Effector CD8-positive, alpha-beta T cell (primary cell): ENCODE data around the gene RAB12.
"Not testable (repeated sequence)": the region's sequence is repeated elsewhere in the genome, so short reads cannot be mapped to it uniquely, and the experiment has no call there.

Experiments
- DNase-seq: peaks from one replicate; lab custom pipeline; 2025; lab: John Stamatoyannopoulos, UW

The RAB12 gene

DNA sequence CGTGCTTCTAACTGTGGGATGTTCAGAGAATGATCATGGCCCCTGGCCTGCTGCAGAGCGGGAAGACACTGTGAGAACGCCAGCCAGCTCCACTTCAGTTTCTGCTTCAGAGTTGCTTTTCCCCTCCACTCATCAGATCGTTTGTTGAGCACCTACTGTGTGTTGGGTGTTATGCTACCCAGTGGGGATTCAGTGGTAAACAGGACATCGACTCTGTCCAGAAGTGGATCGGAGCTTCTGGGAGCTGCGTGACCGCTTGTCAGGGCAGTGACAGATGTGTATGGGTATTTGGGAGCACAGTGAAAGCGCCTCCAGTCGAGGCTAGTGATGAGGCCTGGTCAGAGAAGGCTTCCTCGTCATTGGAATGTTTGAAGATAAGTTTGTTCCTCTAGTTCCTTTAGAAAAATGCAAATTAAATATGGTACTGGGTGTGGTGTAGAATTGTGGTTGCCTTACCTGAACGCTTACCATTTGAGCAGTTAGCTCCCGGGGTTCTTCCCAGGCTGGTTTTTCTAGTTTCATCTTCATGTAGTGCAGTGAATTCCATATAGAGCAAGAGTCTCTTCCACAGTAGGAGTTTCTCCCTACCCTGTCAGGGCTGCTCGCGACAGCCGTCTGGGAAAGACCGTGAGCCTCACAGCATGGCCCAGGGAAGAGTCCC is 2.8 kb downstream of the RAB12 start:
- no peak for DNase-seq

GRCh38 chr18:8614875-8615274 is 5.6 kb downstream of the RAB12 start:
- DNase-seq, result no peak

- DNase-seq, result no peak
These were observed 6.3 kb downstream of the RAB12 start for GRCh38 chr18:8615397-8616027.

GRCh38 chr18:8616028-8616401 is 6.8 kb downstream of the RAB12 start:
- no peak for DNase-seq

DNA sequence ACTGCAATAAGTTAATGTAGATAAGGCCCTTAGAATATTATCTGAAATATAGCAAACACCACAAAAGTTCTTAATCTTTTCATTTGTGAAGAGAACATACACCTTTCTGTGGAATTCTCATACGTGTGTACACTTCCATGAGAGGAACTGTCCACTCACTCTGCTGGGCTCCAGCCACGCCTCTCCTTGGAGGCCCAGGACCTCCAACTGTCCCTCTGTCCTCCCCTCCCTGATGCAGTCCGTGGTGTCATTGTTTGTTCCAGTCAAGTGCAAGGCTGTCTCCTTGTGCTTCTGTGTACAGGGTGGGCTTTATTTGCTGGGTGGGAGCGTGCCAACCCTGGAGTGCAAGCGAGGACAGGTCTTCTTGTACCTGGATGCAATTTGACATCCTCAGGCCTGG is 8.7 kb downstream of the RAB12 start:
- DNase-seq, result no peak

DNA sequence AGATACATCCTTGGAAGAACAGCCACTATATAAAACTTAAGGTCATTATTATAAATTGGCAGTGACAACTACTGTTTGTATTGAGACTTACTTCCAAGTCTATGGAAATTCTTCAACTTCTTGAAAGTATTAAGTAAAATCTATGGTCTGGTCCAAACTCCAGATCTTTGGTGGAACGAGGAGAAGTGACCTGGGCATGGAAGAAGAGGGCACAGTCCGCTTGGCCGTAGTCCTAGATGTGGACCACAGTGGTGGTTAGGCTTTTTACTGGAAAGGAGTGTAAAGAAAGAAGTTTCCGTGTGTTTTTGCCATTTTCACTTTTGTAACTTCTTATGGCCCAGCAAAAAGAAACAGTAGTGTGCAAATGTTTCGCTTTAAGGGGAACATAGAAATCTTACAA is 9.8 kb downstream of the RAB12 start:
- no peak for DNase-seq

DNA sequence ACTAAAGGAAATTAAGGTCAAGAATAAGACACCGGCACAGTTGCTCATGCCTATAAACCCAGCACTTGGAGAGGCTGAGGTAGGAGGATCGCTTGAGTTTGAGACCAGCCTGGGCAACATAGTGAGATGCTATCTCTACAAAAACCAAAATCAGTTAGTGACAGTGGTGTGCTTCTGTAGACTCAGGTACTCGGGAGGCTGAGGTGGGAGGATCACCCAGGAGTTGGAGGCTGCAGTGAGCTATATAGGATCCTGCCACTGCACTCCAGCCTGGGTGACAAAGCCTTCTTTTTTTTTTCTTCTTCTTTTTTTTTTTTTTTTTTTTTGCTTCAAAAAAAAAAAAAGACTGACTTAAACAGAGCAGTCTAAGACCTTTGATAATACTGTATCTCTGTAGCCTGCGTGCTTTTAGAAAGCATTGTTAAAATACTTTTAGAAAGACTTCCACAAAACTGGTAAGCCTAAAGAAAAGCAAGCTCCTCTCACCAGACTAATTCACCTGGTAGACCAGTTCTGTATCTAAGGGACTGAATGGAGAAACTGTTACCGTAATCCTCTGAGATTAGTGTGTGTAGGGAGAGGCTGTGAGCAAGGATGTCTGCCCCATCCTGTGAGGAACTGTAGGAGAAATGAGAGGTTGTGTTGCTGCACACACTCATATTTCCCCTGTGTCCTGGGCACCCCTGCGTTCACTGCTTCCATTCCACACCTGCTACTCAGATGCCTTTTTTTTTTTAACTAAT is 10.8 kb downstream of the RAB12 start:
- DNase-seq, result no peak

GRCh38 chr18:8620845-8621244 is 11.6 kb downstream of the RAB12 start:
- DNase-seq, result no peak

DNA sequence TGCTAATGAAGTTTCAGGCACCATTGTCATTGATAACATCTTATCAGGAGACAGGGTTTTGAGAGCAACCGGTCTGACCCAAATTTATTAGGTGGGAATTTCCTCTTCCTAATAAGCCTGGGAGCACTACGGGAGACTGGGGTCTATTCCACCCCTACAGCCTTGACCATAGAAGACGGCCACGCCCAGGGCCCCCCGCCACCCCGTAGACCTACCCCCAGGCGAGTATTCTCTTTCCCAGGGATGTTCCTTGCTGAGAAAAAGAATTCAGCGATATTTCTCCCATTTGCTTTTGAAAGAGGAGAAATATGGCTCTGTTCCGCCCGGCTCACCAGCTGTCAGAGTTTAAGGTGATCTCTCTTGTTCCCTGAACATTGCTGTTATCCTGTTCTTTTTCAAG is 13.4 kb downstream of the RAB12 start:
- not testable (repeated sequence) for DNase-seq

- DNase-seq, result no peak
These were observed 14.4 kb downstream of the RAB12 start for GRCh38 chr18:8623549-8624106.

DNA sequence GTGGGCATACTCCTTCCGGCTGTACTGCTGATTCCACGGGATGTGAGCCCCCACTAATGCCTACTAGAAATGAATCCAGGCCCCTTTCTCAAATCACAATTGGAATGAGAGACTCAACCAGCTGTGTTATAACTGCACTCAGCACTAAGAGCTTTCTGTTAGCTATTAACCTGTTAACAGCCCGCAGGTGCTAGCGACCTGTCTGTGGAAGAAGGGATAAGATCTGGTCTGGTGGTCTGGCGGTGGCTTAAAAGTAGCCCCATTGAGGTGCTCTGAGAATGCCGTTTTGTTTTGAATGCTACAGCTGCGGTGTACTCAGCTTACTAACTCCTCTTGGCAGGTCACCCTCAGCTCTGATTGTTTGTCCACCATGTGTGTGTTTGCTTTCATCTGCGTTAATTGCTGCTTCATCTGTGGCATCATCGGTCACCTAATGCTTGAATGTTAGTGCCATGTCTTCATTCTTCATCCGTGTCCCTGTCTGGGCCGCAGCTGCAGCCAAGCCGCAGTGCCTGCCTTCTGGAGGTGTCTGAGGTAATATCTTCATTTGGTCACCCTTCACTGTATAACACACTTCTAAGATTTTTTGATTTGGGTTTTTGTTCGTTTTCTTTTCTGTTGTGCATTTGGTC is 16.3 kb downstream of the RAB12 start:
- no peak for DNase-seq

DNA sequence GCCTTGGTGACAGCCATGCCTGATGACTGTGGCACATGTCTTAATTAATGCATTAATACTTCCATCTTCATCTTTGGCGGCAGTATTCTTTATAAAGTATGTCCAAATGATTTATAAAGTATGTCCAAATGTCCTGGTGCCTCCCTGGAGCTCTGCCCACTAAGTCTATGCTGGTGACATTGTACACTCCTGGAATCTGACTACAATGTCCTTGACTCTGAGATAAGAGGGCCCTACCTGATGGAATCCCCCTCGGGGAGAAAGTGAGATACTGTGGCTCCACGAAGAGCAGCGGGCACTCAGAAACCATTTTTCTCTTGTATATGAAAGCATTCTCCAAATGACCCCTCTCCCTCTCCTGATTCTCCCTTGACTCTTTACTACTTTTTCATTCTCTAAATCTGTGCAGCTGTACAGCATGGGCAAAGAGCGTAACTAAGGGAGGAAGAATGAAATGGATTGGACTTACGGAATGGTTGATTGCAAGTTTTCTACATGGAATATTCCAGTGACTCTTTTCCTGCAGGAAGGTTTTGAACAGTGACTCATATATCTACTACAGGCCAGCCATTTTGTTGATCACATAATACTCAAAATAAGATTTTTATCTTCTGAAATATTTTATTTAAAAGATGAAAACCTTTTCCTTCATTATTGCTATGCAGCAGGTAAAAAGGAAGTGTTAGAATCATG is 17.3 kb downstream of the RAB12 start:
- no peak for DNase-seq

GRCh38 chr18:8627107-8627472 is 17.9 kb downstream of the RAB12 start:
- no peak for DNase-seq

DNA sequence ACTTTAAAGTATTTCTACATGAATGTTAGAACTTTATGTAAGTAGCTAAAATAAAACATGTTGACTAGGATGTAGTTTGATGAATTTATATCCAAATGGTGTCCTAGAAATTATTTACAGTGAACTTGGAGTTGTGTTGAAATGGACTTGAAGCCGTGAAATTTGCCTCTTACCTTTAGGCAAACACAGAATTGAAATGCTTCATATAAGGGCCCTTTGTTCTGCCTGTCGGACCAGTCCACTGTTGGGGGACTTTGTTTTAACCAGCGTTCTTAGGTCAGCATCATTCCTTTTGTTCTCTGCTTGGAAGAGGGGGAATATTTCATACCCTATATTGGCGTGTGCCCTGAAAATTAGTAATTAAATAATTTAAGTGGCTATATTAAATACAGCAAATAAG is 18.3 kb downstream of the RAB12 start:
- DNase-seq, result no peak

GRCh38 chr18:8629602-8630001 is 20.4 kb downstream of the RAB12 start:
- no peak for DNase-seq

GRCh38 chr18:8630546-8630945 is 21.3 kb downstream of the RAB12 start:
- DNase-seq, result no peak

GRCh38 chr18:8631265-8631664 is 22.0 kb downstream of the RAB12 start:
- no peak for DNase-seq

DNA sequence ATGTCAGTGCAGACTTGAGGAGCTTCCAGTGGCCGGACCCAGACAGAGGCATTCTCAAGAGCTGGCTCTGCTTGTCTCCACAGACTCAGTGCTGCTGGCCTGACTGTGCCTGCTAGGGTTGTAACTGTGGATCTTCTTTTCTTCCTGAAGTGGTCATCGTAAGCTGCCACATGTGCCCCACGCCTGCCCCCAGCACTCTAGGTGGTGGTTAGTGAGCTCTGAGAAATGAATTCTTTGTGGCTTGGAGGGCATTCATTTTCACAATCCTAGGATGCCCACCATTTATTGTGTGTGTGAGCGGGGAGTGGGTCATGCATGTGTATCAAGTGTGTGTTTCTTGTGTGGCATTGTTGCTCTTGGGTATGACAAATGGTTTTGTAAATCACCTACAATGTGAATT is 23.1 kb downstream of the RAB12 start:
- no peak for DNase-seq

- DNase-seq, result no peak
These were observed 25.3 kb downstream of the RAB12 start for GRCh38 chr18:8634508-8634907.

- DNase-seq, result no peak
These were observed 25.9 kb downstream of the RAB12 start for GRCh38 chr18:8635087-8635486.

DNA sequence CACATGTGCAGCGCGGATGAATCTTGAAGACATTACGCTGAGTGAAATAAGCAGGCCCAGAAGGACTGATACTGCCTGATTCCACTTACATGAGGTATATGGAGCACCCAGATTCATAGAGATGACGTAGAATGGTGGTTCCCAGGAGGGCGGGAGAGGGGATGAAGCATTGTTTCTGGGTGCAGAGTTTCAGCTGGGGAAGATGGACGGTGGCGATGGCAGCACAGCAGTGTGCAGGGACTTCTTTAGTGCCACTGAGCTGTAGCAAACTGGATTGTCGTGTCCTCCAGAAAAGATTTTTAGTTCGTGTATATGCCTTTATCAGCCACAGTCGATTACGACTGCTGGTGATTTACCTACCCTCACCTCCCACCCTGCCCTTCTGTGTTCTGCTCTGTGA is 30.5 kb downstream of the RAB12 start:
- no peak for DNase-seq

DNA sequence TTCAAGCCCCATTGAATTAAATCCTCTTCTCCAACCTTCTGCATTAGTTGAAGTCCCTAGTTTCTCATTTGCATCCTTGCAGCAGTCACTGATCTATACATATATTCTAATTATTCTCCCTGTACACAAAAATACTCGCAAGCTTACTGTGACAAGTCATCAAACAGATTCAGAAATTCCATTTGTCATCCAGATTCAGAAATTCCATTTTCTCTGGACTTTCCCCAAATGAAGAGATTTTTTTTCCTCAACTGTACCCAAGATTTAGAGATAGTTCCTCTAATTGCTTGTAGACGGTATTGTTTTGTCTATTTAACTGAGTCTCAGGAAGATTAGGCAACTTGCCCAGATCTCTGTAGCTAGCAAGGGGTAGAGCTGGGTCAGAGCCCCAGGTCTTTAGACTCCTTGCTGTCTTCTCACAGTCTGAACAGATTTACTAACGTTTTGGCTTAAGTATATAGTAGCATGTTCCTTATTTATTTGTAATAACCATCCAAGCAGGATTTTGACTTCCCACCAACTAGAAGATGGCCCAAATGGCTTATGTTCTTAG is 34.2 kb downstream of the RAB12 start:
- DNase-seq, result no peak
